Panc1 (cell line): ENCODE results near the gene SCARF1.

ENCODE experiments used
- CTCF ChIP-seq: fragments of 450-650 bp; IDR thresholded peaks from 2 replicates; pipeline ENCODE4 v1.5.1; 2017; ENCODE audit warnings: mild to moderate bottlenecking
- POLR2AphosphoS5 ChIP-seq: IDR thresholded peaks from 2 replicates; pipeline ENCODE4 v1.6.1; 2012; ENCODE audit warnings: mild to moderate bottlenecking, low read depth, low read length, moderate library complexity
- TF ChIP-seq, protein P1 (sequence below), 2 experiments: IDR thresholded peaks; 2 replicates each; pipeline ENCODE4 v1.6.1; 2011 to 2012; ENCODE audit warnings: low read depth in 2 of 2, control low read depth in 1 of 2, low read length in 1 of 2, mild to moderate bottlenecking in 1 of 2, moderate library complexity in 1 of 2; ENCODE audit not compliant: insufficient read depth in 1 of 2

GRCh38 chr17:1597861-1598342 lies 47.6 kb downstream of the SCARF1 start:
- TF ChIP-seq CTCF (no peak), POLR2AphosphoS5 (no peak)
- TF ChIP-seq, protein P1, sequence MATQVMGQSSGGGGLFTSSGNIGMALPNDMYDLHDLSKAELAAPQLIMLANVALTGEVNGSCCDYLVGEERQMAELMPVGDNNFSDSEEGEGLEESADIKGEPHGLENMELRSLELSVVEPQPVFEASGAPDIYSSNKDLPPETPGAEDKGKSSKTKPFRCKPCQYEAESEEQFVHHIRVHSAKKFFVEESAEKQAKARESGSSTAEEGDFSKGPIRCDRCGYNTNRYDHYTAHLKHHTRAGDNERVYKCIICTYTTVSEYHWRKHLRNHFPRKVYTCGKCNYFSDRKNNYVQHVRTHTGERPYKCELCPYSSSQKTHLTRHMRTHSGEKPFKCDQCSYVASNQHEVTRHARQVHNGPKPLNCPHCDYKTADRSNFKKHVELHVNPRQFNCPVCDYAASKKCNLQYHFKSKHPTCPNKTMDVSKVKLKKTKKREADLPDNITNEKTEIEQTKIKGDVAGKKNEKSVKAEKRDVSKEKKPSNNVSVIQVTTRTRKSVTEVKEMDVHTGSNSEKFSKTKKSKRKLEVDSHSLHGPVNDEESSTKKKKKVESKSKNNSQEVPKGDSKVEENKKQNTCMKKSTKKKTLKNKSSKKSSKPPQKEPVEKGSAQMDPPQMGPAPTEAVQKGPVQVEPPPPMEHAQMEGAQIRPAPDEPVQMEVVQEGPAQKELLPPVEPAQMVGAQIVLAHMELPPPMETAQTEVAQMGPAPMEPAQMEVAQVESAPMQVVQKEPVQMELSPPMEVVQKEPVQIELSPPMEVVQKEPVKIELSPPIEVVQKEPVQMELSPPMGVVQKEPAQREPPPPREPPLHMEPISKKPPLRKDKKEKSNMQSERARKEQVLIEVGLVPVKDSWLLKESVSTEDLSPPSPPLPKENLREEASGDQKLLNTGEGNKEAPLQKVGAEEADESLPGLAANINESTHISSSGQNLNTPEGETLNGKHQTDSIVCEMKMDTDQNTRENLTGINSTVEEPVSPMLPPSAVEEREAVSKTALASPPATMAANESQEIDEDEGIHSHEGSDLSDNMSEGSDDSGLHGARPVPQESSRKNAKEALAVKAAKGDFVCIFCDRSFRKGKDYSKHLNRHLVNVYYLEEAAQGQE (IDR thresholded peaks at IDR 0.05; ENCODE audit: insufficient read depth in 1 of 2, low read depth in 2 of 2, low read length in 1 of 2): no peak
